A673 (cell line): Measurements from ENCODE around the gene SPINK2. TPM values are rescaled to one million over a fixed set of nuclear protein-coding genes. Genes with fewer than 3 reads are reported as not detected.

Experiments
- BruUV-seq: library from RNA; stranded (reverse); fragments of 400-500 nt; replicated peaks from 2 replicates; lab custom pipeline; 2021; lab: Mats Ljungman, UMichigan
- CTCF ChIA-PET: fragments of 300-600 bp; sonication (Branson Sonifier 250); formaldehyde crosslinking; loops from one replicate; lab custom pipeline; 2022; ENCODE audit warnings: antibody characterized with exemption; lab: Charles Lee
- POLR2A ChIA-PET: fragments of 300-600 bp; sonication (Branson Sonifier 250); formaldehyde crosslinking; loops from one replicate; lab custom pipeline; 2022; ENCODE audit warnings: antibody characterized with exemption; ENCODE audit not compliant: low non-redundant PET; lab: Charles Lee
- DNase-seq: peaks from one replicate; pipeline ENCODE4 v3.0.0-alpha.2; 2015; ENCODE audit warnings: low spot score
- H3K27ac ChIP-seq: fragments of 200-600 bp; sonication (generic); 2 replicates; pipeline ENCODE4 v1.5.1; 2016; ENCODE audit warnings: mixed run types, low read depth, mild to moderate bottlenecking, mixed read lengths, antibody characterized with exemption, low read length; ENCODE audit not compliant: poor library complexity, severe bottlenecking
- H3K27me3 ChIP-seq: fragments of 200-600 bp; sonication (generic); replicated peaks from 2 replicates; pipeline ENCODE4 v1.6.1; 2017; ENCODE audit warnings: mixed run types, low read depth, mild to moderate bottlenecking, mixed read lengths, antibody characterized with exemption, low read length; ENCODE audit not compliant: insufficient read depth, poor library complexity
- H3K36me3 ChIP-seq: fragments of 200-600 bp; sonication (generic); 2 replicates; pipeline ENCODE4 v1.6.1; 2016; ENCODE audit warnings: mixed run types, mild to moderate bottlenecking, mixed read lengths, antibody characterized with exemption, low read length; ENCODE audit not compliant: insufficient read depth, poor library complexity, severe bottlenecking
- H3K4me1 ChIP-seq: fragments of 200-600 bp; sonication (generic); 2 replicates; pipeline ENCODE4 v1.6.1; 2017; ENCODE audit warnings: mixed run types, mild to moderate bottlenecking, mixed read lengths, antibody characterized with exemption, low read length; ENCODE audit not compliant: insufficient read depth, poor library complexity, severe bottlenecking
- H3K4me3 ChIP-seq: fragments of 200-600 bp; sonication (generic); 2 replicates; pipeline ENCODE4 v1.5.1; 2016; ENCODE audit warnings: low read depth, mixed run types, mild to moderate bottlenecking, mixed read lengths, low read length; ENCODE audit not compliant: poor library complexity, severe bottlenecking
- H3K9me3 ChIP-seq: fragments of 200-600 bp; sonication (generic); 2 replicates; pipeline ENCODE4 v1.6.1; 2016; ENCODE audit warnings: mixed run types, low read depth, mild to moderate bottlenecking, mixed read lengths, antibody characterized with exemption, low read length; ENCODE audit not compliant: poor library complexity, severe bottlenecking
- CTCF ChIP-seq: fragments of 300-800, 200-600 bp; sonication (generic); conservative IDR thresholded peaks from 2 replicates; pipeline ENCODE4 v1.5.1; 2017; ENCODE audit warnings: low read depth, mild to moderate bottlenecking, antibody characterized with exemption, low read length, moderate library complexity, mixed read lengths
- EZH2 ChIP-seq: fragments of 200-600 bp; sonication (generic); IDR thresholded peaks from 2 replicates; pipeline ENCODE4 v1.6.1; 2017; ENCODE audit warnings: borderline replicate concordance, low read depth, mild to moderate bottlenecking, mixed read lengths, antibody characterized with exemption, low read length; ENCODE audit not compliant: poor library complexity, severe bottlenecking
- intact Hi-C: fragments of 100-400 bp; cut with micrococcal nuclease; formaldehyde crosslinking; loops from one replicate; pipeline ENCODE4 v1.10.0; 2022; ENCODE audit not compliant: unreplicated experiment
- total RNA-seq: library from RNA; stranded (reverse); gene quantifications from 2 replicates; pipeline ENCODE4 v1.2.3, GENCODE V29; 2021

Gene SPINK2
- total RNA-seq, 1 experiment from 2014 or later = not detected

DNA sequence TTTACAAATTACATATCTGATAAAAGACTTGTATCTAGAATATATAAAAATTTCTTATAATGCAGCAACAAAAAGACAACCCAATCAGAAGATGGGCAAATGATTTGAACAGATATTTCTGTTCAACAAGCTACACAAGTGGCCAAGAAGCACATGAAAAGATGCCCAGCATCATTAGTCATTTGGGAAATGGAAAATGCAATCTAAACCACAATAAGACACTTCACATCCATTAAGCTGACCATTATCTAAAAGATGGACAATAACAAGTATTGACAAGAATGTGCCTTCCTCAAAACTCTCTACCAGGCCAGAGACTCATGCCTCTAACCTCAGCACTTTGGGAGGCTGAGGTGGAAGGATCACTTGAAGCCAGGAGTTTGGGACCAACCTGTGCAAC lies 53.9 kb downstream of the SPINK2 start:
- Histone ChIP-seq H3K4me1 (no peaks in the 10 kb centered on the region), H3K4me3 (no peak overlapping the region), H3K36me3 (no peaks in the 10 kb centered on the region), H3K27me3 (no peaks in the 10 kb centered on the region), H3K27ac (no peak overlapping the region), H3K9me3 (no peaks in the 10 kb centered on the region)
- no TSS peak for BruUV-seq
- ChIA-PET CTCF (no interaction called here), POLR2A (no interaction called here)
- no peak for DNase-seq
- intact Hi-C loops = no loop called here
- TF ChIP-seq EZH2 = no peak
- no peak for TF ChIP-seq CTCF

DNA sequence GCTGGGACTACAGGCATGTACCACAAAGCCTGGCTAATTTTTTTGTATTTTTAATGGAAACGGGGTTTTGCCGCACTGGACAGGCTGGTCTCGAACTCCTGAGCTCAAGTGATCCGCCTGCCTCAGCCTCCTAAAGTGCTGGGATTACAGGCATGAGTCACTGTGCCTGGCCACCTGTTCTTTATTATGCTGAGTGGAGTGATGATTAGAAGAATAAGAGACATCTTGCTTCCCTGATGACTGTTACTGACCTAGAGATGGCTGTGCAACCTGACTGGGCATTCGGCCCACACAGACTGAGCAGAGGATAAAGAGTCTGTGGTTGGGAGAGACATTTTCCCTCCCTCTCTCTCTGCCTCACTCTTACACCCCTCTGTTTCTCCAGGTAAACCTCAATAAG lies 56.7 kb downstream of the SPINK2 start:
- intact Hi-C loops = no loop called here
- Histone ChIP-seq H3K27ac (no peak overlapping the region), H3K9me3 (no peaks in the 10 kb centered on the region), H3K4me3 (no peak overlapping the region), H3K36me3 (no peaks in the 10 kb centered on the region), H3K27me3 (no peaks in the 10 kb centered on the region), H3K4me1 (no peaks in the 10 kb centered on the region)
- BruUV-seq = no TSS peak
- TF ChIP-seq EZH2 = no peak
- no peak for TF ChIP-seq CTCF
- ChIA-PET POLR2A (no interaction called here), CTCF (no interaction called here)
- DNase-seq = no peak

GRCh38 chr4:56764223-56764622 lies 57.3 kb downstream of the SPINK2 start:
- Histone ChIP-seq H3K27ac (no peak overlapping the region), H3K36me3 (no peaks in the 10 kb centered on the region), H3K27me3 (no peaks in the 10 kb centered on the region), H3K9me3 (no peaks in the 10 kb centered on the region), H3K4me1 (no peaks in the 10 kb centered on the region), H3K4me3 (no peak overlapping the region)
- intact Hi-C loops = no loop called here
- ChIA-PET POLR2A (no interaction called here), CTCF (no interaction called here)
- no peak for DNase-seq
- BruUV-seq = no TSS peak
- TF ChIP-seq EZH2 (no peak), CTCF (no peak)
